T-helper 2 cell treated with Interferon-gamma antibody and Interleukin-4, amounts not matched to agents 5 μg/mL and 100 μg/mL, for 36 hours (primary cell): ENCODE data around the gene SERINC2.
"Not testable (repeated sequence)": the region's sequence is repeated elsewhere in the genome, so short reads cannot be mapped to it uniquely, and the experiment has no call there.

Experiments used
- DNase-seq: peaks from one replicate; pipeline ENCODE4 v3.0.0; 2021; ENCODE audit warnings: low spot score
- H3K27ac Mint-ChIP-seq: one replicate; pipeline ENCODE4 v1.8.0; 2021; ENCODE audit warnings: mild to moderate bottlenecking, mixed read lengths
- H3K27me3 Mint-ChIP-seq: one replicate; pipeline ENCODE4 v1.8.0; 2021; ENCODE audit warnings: low read depth, mixed read lengths
- H3K36me3 Mint-ChIP-seq: one replicate; pipeline ENCODE4 v1.8.0; 2021; ENCODE audit warnings: low read depth, mixed read lengths
- H3K4me1 Mint-ChIP-seq: one replicate; pipeline ENCODE4 v1.8.0; 2021; ENCODE audit warnings: low read depth, mixed read lengths
- H3K4me3 Mint-ChIP-seq: one replicate; pipeline ENCODE4 v1.8.0; 2022; ENCODE audit warnings: mild to moderate bottlenecking, moderate library complexity, mixed read lengths
- H3K9me3 Mint-ChIP-seq: one replicate; pipeline ENCODE4 v1.8.0; 2021; ENCODE audit warnings: mixed read lengths

The SERINC2 gene

GRCh38 chr1:31467005-31467674 lies 54.1 kb downstream of the SERINC2 start:
- Mint-ChIP-seq H3K36me3 (no peaks in the 10 kb centered on the region), H3K27me3 (peaks cover 7% of the 10 kb centered on the region), H3K4me3 (no peak overlapping the region), H3K4me1 (peaks cover 6% of the 10 kb centered on the region), H3K9me3 (peaks cover 3% of the 10 kb centered on the region), H3K27ac (no peak overlapping the region)
- no peak for DNase-seq

GRCh38 chr1:31470794-31471315 lies 57.8 kb downstream of the SERINC2 start:
- Mint-ChIP-seq H3K4me1 (peaks cover 6% of the 10 kb centered on the region), H3K27me3 (peaks cover 14% of the 10 kb centered on the region), H3K4me3 (no peak overlapping the region), H3K27ac (no peak overlapping the region), H3K36me3 (no peaks in the 10 kb centered on the region), H3K9me3 (peaks cover 3% of the 10 kb centered on the region)
- DNase-seq = no peak

- H3K27ac Mint-ChIP-seq, H3K36me3 Mint-ChIP-seq, H3K4me3 Mint-ChIP-seq, H3K4me1 Mint-ChIP-seq, H3K9me3 Mint-ChIP-seq, DNase-seq: not testable (repeated sequence)
- peaks cover 17% of the 10 kb centered on the region for H3K27me3 Mint-ChIP-seq
These were observed 58.7 kb downstream of the SERINC2 start for GRCh38 chr1:31471452-31472313.

GRCh38 chr1:31472314-31472651 lies 59.3 kb downstream of the SERINC2 start:
- not testable (repeated sequence) for H3K9me3 Mint-ChIP-seq, H3K36me3 Mint-ChIP-seq, H3K27ac Mint-ChIP-seq, DNase-seq, H3K4me3 Mint-ChIP-seq
- Mint-ChIP-seq H3K4me1 (peaks cover 11% of the 10 kb centered on the region), H3K27me3 (peaks cover 17% of the 10 kb centered on the region)

- not testable (repeated sequence) for H3K27ac Mint-ChIP-seq, H3K36me3 Mint-ChIP-seq, DNase-seq, H3K9me3 Mint-ChIP-seq, H3K4me3 Mint-ChIP-seq
- Mint-ChIP-seq H3K27me3 (peaks cover 17% of the 10 kb centered on the region), H3K4me1 (peaks cover 11% of the 10 kb centered on the region)
These were observed 59.7 kb downstream of the SERINC2 start for GRCh38 chr1:31472673-31473072.

- not testable (repeated sequence) for H3K36me3 Mint-ChIP-seq, DNase-seq, H3K9me3 Mint-ChIP-seq, H3K4me3 Mint-ChIP-seq, H3K27ac Mint-ChIP-seq
- H3K27me3 Mint-ChIP-seq = peaks cover 17% of the 10 kb centered on the region
- H3K4me1 Mint-ChIP-seq = peaks cover 11% of the 10 kb centered on the region
These were observed 60.5 kb downstream of the SERINC2 start for GRCh38 chr1:31473508-31473907.

GRCh38 chr1:31474567-31474966 lies 61.6 kb downstream of the SERINC2 start:
- DNase-seq, H3K36me3 Mint-ChIP-seq, H3K9me3 Mint-ChIP-seq, H3K27ac Mint-ChIP-seq, H3K4me3 Mint-ChIP-seq: not testable (repeated sequence)
- peaks cover 11% of the 10 kb centered on the region for H3K4me1 Mint-ChIP-seq
- peaks cover 16% of the 10 kb centered on the region for H3K27me3 Mint-ChIP-seq

GRCh38 chr1:31476891-31477846 lies 64.2 kb downstream of the SERINC2 start:
- Mint-ChIP-seq H3K9me3 (no peaks in the 10 kb centered on the region), H3K27ac (no peak overlapping the region), H3K4me3 (no peak overlapping the region), H3K36me3 (no peaks in the 10 kb centered on the region), H3K27me3 (peaks cover 17% of the 10 kb centered on the region), H3K4me1 (peaks cover 5% of the 10 kb centered on the region)
- DNase-seq = no peak

- no peak overlapping the region for H3K27ac Mint-ChIP-seq
- H3K27me3 Mint-ChIP-seq = peaks cover 21% of the 10 kb centered on the region
- no peak overlapping the region for H3K4me3 Mint-ChIP-seq
- H3K9me3 Mint-ChIP-seq = no peaks in the 10 kb centered on the region
- no peak for DNase-seq
- peaks cover 5% of the 10 kb centered on the region for H3K4me1 Mint-ChIP-seq
- no peaks in the 10 kb centered on the region for H3K36me3 Mint-ChIP-seq
These were observed 65.2 kb downstream of the SERINC2 start for GRCh38 chr1:31478167-31478566.

GRCh38 chr1:31479811-31480210 lies 66.8 kb downstream of the SERINC2 start:
- H3K9me3 Mint-ChIP-seq = no peaks in the 10 kb centered on the region
- H3K4me3 Mint-ChIP-seq = no peak overlapping the region
- H3K27me3 Mint-ChIP-seq = peaks cover 21% of the 10 kb centered on the region
- H3K36me3 Mint-ChIP-seq = no peaks in the 10 kb centered on the region
- no peak for DNase-seq
- H3K27ac Mint-ChIP-seq = no peak overlapping the region
- H3K4me1 Mint-ChIP-seq = peaks cover 5% of the 10 kb centered on the region

GRCh38 chr1:31480426-31480825 lies 67.4 kb downstream of the SERINC2 start:
- H3K27me3 Mint-ChIP-seq = peaks cover 18% of the 10 kb centered on the region
- not testable (repeated sequence) for H3K9me3 Mint-ChIP-seq, DNase-seq, H3K27ac Mint-ChIP-seq, H3K36me3 Mint-ChIP-seq, H3K4me1 Mint-ChIP-seq, H3K4me3 Mint-ChIP-seq

- Mint-ChIP-seq H3K27me3 (peaks cover 11% of the 10 kb centered on the region), H3K4me3 (no peak overlapping the region)
- DNase-seq = no peak
These were observed 69.5 kb downstream of the SERINC2 start for GRCh38 chr1:31482482-31483011.

More at GRCh38 chr1:31482482-31483011, 69.5 kb downstream of the SERINC2 start:
- H3K9me3 Mint-ChIP-seq = no peaks in the 10 kb centered on the region
- H3K4me1 Mint-ChIP-seq = peaks cover 4% of the 10 kb centered on the region
- no peak overlapping the region for H3K27ac Mint-ChIP-seq
- no peaks in the 10 kb centered on the region for H3K36me3 Mint-ChIP-seq
